GM23338 (cell line): ENCODE measurements around the gene COL1A2. TPM values are rescaled to one million over a fixed set of nuclear protein-coding genes. Genes with fewer than 3 reads are reported as not detected.

Source experiments
- ATAC-seq: fragments of 200-7000 bp; cut with Tn5 transposase; 3 replicates; pipeline ENCODE4 v1.9.1; 2020
- DNase-seq: peaks from one replicate; pipeline ENCODE4 v3.0.0-alpha.2; 2015; ENCODE audit warnings: low spot score
- H2AFZ ChIP-seq: fragments of 200-600 bp; sonication (generic); 2 replicates; pipeline ENCODE4 v1.8.0; 2016; ENCODE audit warnings: antibody characterized with exemption, mild to moderate bottlenecking, moderate library complexity
- H3F3A ChIP-seq: fragments of 200-600 bp; sonication (generic); replicated peaks from 2 replicates; pipeline ENCODE4 v1.8.0; 2017; ENCODE audit warnings: antibody characterized with exemption, mixed run types, low read depth
- H3K27ac ChIP-seq: fragments of 200-600 bp; sonication (generic); 2 replicates; pipeline ENCODE4 v1.6.1; 2016; ENCODE audit warnings: low read depth
- H3K27me3 ChIP-seq: fragments of 200-600 bp; sonication (generic); 2 replicates; pipeline ENCODE4 v1.8.0; 2016; ENCODE audit warnings: mild to moderate bottlenecking, mixed run types, moderate library complexity; ENCODE audit not compliant: insufficient read depth
- H3K36me3 ChIP-seq: fragments of 200-600 bp; sonication (generic); 2 replicates; pipeline ENCODE4 v1.8.0; 2016; ENCODE audit warnings: mild to moderate bottlenecking; ENCODE audit not compliant: insufficient read depth
- H3K4me1 ChIP-seq: fragments of 200-600 bp; sonication (generic); 2 replicates; pipeline ENCODE4 v1.8.0; 2016; ENCODE audit warnings: mild to moderate bottlenecking, moderate library complexity; ENCODE audit not compliant: insufficient read depth
- H3K4me2 ChIP-seq: fragments of 200-600 bp; sonication (generic); 2 replicates; pipeline ENCODE4 v1.7.1; 2017; ENCODE audit warnings: mixed run types
- H3K4me3 ChIP-seq: fragments of 200-600 bp; sonication (generic); 2 replicates; pipeline ENCODE4 v1.6.1; 2016; ENCODE audit warnings: mixed run types
- H3K79me2 ChIP-seq: fragments of 200-600 bp; sonication (generic); replicated peaks from 2 replicates; pipeline ENCODE4 v1.8.0; 2017; ENCODE audit warnings: mild to moderate bottlenecking; ENCODE audit not compliant: insufficient read depth
- H3K9me2 ChIP-seq: fragments of 200-600 bp; sonication (generic); 2 replicates; pipeline ENCODE4 v1.8.0; 2017; ENCODE audit not compliant: insufficient read depth
- H4K20me1 ChIP-seq: fragments of 200-600 bp; sonication (generic); replicated peaks from 2 replicates; pipeline ENCODE4 v1.8.0; 2017; ENCODE audit warnings: mild to moderate bottlenecking; ENCODE audit not compliant: insufficient read depth
- H3K27ac Mint-ChIP-seq: 2 replicates; pipeline ENCODE4 v1.8.0; 2020; ENCODE audit warnings: inconsistent platforms, mild to moderate bottlenecking, moderate library complexity, mixed read lengths
- H3K27me3 Mint-ChIP-seq: 3 replicates; pipeline ENCODE4 v1.8.0; 2022; ENCODE audit warnings: low read depth, mild to moderate bottlenecking, moderate library complexity, mixed read lengths, inconsistent platforms; ENCODE audit not compliant: insufficient read depth, poor library complexity
- H3K36me3 Mint-ChIP-seq: 3 replicates; pipeline ENCODE4 v1.8.0; 2021; ENCODE audit warnings: low read depth, mild to moderate bottlenecking, inconsistent platforms, moderate library complexity, mixed read lengths
- H3K4me1 Mint-ChIP-seq: 3 replicates; pipeline ENCODE4 v1.8.0; 2020; ENCODE audit warnings: mild to moderate bottlenecking, inconsistent platforms, mixed read lengths
- H3K4me3 Mint-ChIP-seq: 3 replicates; pipeline ENCODE4 v1.8.0; 2021; ENCODE audit warnings: moderate library complexity, mild to moderate bottlenecking, inconsistent platforms, mixed read lengths
- H3K9me3 Mint-ChIP-seq: 3 replicates; pipeline ENCODE4 v1.8.0; 2020; ENCODE audit warnings: moderate library complexity, mild to moderate bottlenecking, inconsistent platforms, mixed read lengths
- CREB1 ChIP-seq: fragments of 250-450 bp; sonication (Bioruptor Pico); IDR thresholded peaks from 2 replicates; pipeline ENCODE4 v1.5.0; 2020; ENCODE audit warnings: low read depth, mild to moderate bottlenecking, moderate library complexity
- CTCF ChIP-seq, 2 experiments: fragments of 200-600 bp in 1 of 2; sonication (generic) in 1 of 2; conservative IDR thresholded peaks; 2 replicates each; pipeline versions ENCODE4 v1.5.1 to v1.6.1; 2016 to 2017; ENCODE audit warnings: antibody characterized with exemption in 2 of 2, low read depth in 2 of 2, mild to moderate bottlenecking in 2 of 2, moderate library complexity in 1 of 2
- ETS1 ChIP-seq: IDR thresholded peaks from 2 replicates; pipeline ENCODE4 v1.6.1; 2016; ENCODE audit warnings: antibody characterized with exemption
- EZH2 ChIP-seq: fragments of 200-600 bp; sonication (generic); IDR thresholded peaks from one replicate; pipeline ENCODE4 v1.8.0; 2017; ENCODE audit warnings: antibody characterized with exemption, mild to moderate bottlenecking, low read depth; ENCODE audit not compliant: unreplicated experiment
- EZH2phosphoT487 ChIP-seq: fragments of 200-600 bp; sonication (generic); IDR thresholded peaks from one replicate; pipeline ENCODE4 v1.8.1; 2018; ENCODE audit warnings: antibody characterized with exemption; ENCODE audit not compliant: unreplicated experiment
- JUNB ChIP-seq: IDR thresholded peaks from one replicate; pipeline ENCODE4 v1.6.1; 2016; ENCODE audit warnings: antibody characterized with exemption; ENCODE audit not compliant: unreplicated experiment
- POLR2AphosphoS5 ChIP-seq: IDR thresholded peaks from 2 replicates; pipeline ENCODE4 v1.6.1; 2016; ENCODE audit warnings: antibody characterized with exemption, low read depth
- REST ChIP-seq: IDR thresholded peaks from one replicate; pipeline ENCODE4 v1.6.1; 2018; ENCODE audit warnings: antibody characterized with exemption; ENCODE audit not compliant: unreplicated experiment
- STAT1 ChIP-seq: IDR thresholded peaks from one replicate; pipeline ENCODE4 v1.6.1; 2016; ENCODE audit warnings: antibody characterized with exemption; ENCODE audit not compliant: unreplicated experiment
- ZNF114 ChIP-seq: fragments of 250-450 bp; sonication (Bioruptor Pico); IDR thresholded peaks from 2 replicates; pipeline ENCODE4 v1.5.0; 2020; ENCODE audit warnings: mild to moderate bottlenecking, moderate library complexity
- ZNF331 ChIP-seq: fragments of 250-450 bp; sonication (Bioruptor Pico); IDR thresholded peaks from 2 replicates; pipeline ENCODE4 v1.5.0; 2020; ENCODE audit warnings: low read depth, mild to moderate bottlenecking, moderate library complexity
- polyA plus RNA-seq: library from polyadenylated mRNA; unstranded; fragments of >200 nt; fragmentation: Nextera tagmentation; extraction: Ambion mirVana; gene quantifications from 2 replicates; pipeline ENCODE4 v1.2.1, GENCODE V29; 2016
- total RNA-seq: library from RNA; depleted of rRNA; stranded (reverse); fragments of >200 nt; shearing (Covaris generic); gene quantifications from 2 replicates; pipeline ENCODE4 v1.2.3, GENCODE V29; 2014

The COL1A2 gene
- total and polyA plus RNA-seq, 2 experiments from 2014 or later, result 32.0 to 67.0 TPM

GRCh38 chr7:94376281-94376680 is 18.4 kb upstream of the COL1A2 start:
- Mint-ChIP-seq H3K27ac (no peak overlapping the region), H3K27me3 (peaks cover 2% of the 10 kb centered on the region), H3K4me1 (peaks cover 23% of the 10 kb centered on the region), H3K9me3 (no peaks in the 10 kb centered on the region), H3K4me3 (no peak overlapping the region), H3K36me3 (no peaks in the 10 kb centered on the region)
- no peaks in the 10 kb centered on the region for H3K27me3 ChIP-seq
- H3K79me2 ChIP-seq, result no peaks in the 10 kb centered on the region
- H2AFZ ChIP-seq, result no peak overlapping the region
- H3K4me3 ChIP-seq, result no peak overlapping the region
- H3F3A ChIP-seq, result no peaks in the 10 kb centered on the region
- no peaks in the 10 kb centered on the region for H3K9me2 ChIP-seq
- DNase-seq (no peak), ATAC-seq (no peak)
- H3K27ac ChIP-seq, result no peak overlapping the region
- H4K20me1 ChIP-seq, result no peaks in the 10 kb centered on the region
- no peak for TF ChIP-seq EZH2phosphoT487
- TF ChIP-seq CREB1 (CRISPR knock-in tag), result no peak
- TF ChIP-seq ZNF331, result no peak
- no peak for TF ChIP-seq REST
- TF ChIP-seq ZNF114 (CRISPR knock-in tag), result no peak
- no peak for TF ChIP-seq EZH2
- TF ChIP-seq STAT1, result no peak
- no peak for TF ChIP-seq POLR2AphosphoS5
- TF ChIP-seq CTCF (conservative IDR thresholded peaks at IDR 0.05; ENCODE audit: low read depth in 2 of 2), result no peak
- no peak for TF ChIP-seq ETS1
- TF ChIP-seq JUNB, result no peak
- H3K36me3 ChIP-seq, result no peaks in the 10 kb centered on the region
- peaks cover 19% of the 10 kb centered on the region for H3K4me1 ChIP-seq
- H3K4me2 ChIP-seq, result no peak overlapping the region
